MM.1S (cell line): ENCODE data around the gene CCDC81.

ENCODE experiments used
- CTCF ChIP-seq: fragments of 300-600 bp; sonication (generic); IDR thresholded peaks from 2 replicates; pipeline ENCODE4 v1.5.1; 2016; ENCODE audit warnings: antibody characterized with exemption, low read length, mixed read lengths
- EZH2 ChIP-seq: fragments of 300-600 bp; sonication (generic); optimal IDR thresholded peaks from 2 replicates; pipeline ENCODE3; 2017; ENCODE audit warnings: low read depth, mild to moderate bottlenecking, antibody characterized with exemption, low read length, mixed read lengths

GRCh38 chr11:86442827-86443226, 68.1 kb downstream of the CCDC81 start:
- TF ChIP-seq CTCF (no peak), EZH2 (no peak)
